IMR-90 (cell line): Measurements from ENCODE around the gene MLIP. TPM values are rescaled to one million over a fixed set of nuclear protein-coding genes. Genes with fewer than 3 reads are reported as not detected.

ENCODE experiments used
- ATAC-seq: fragments of 200-7000 bp; cut with Tn5 transposase; 2 replicates; pipeline ENCODE4 v1.9.1; 2020; ENCODE audit warnings: low read depth, mild to moderate bottlenecking, moderate library complexity
- BruUV-seq: library from RNA; stranded (reverse); fragments of 400-500 nt; replicated peaks from 2 replicates; lab custom pipeline; 2021; lab: Mats Ljungman, UMichigan
- CTCF ChIA-PET: fragments of 300-600 bp; formaldehyde crosslinking; extraction: SDS; loops from one replicate; lab custom pipeline; 2021; ENCODE audit warnings: antibody characterized with exemption; lab: Yijun Ruan, JAX
- POLR2A ChIA-PET: fragments of 300-600 bp; sonication (Branson Sonifier 250); formaldehyde crosslinking; loops from one replicate; lab custom pipeline; 2022; ENCODE audit warnings: antibody characterized with exemption; ENCODE audit not compliant: unreplicated experiment; lab: Charles Lee
- DNase-seq: peaks from one replicate; pipeline ENCODE4 v3.0.0; 2013
- H2AFZ ChIP-seq: replicated peaks from 2 replicates; pipeline ENCODE3; 2013; ENCODE audit warnings: low read length, mild to moderate bottlenecking; ENCODE audit not compliant: poor library complexity
- H2AK5ac ChIP-seq: 2 replicates; pipeline ENCODE4 v1.6.1; 2013; ENCODE audit warnings: low read depth, low read length, inconsistent platforms
- H2AK9ac ChIP-seq: replicated peaks from 2 replicates; pipeline ENCODE3; 2013; ENCODE audit warnings: mild to moderate bottlenecking, low read depth, low read length, moderate library complexity; ENCODE audit not compliant: poor library complexity
- H2BK120ac ChIP-seq: 2 replicates; pipeline ENCODE4 v1.6.1; 2013; ENCODE audit warnings: low read depth, low read length, inconsistent platforms
- H2BK15ac ChIP-seq: 3 replicates; pipeline ENCODE4 v1.6.1; 2013; ENCODE audit warnings: low read depth, low read length, inconsistent platforms
- H2BK20ac ChIP-seq: 2 replicates; pipeline ENCODE4 v1.6.1; 2013; ENCODE audit warnings: low read depth, mild to moderate bottlenecking, inconsistent platforms, low read length, moderate library complexity
- H2BK5ac ChIP-seq: 2 replicates; pipeline ENCODE4 v1.6.1; 2013; ENCODE audit warnings: mild to moderate bottlenecking, low read depth, low read length, inconsistent platforms; ENCODE audit not compliant: poor library complexity, severe bottlenecking
- H3K14ac ChIP-seq: replicated peaks from 2 replicates; pipeline ENCODE4 v1.6.1; 2013; ENCODE audit warnings: low read depth, low read length, inconsistent platforms
- H3K18ac ChIP-seq: 2 replicates; pipeline ENCODE4 v1.6.1; 2013; ENCODE audit warnings: low read depth, low read length, control low read depth
- H3K23ac ChIP-seq: 2 replicates; pipeline ENCODE4 v1.6.1; 2013; ENCODE audit warnings: low read depth, low read length, inconsistent platforms
- H3K27ac ChIP-seq: 2 replicates; pipeline ENCODE4 v1.5.1; 2013; ENCODE audit warnings: mild to moderate bottlenecking, control low read depth, low read length; ENCODE audit not compliant: insufficient read depth
- H3K27me3 ChIP-seq: 2 replicates; pipeline ENCODE4 v1.6.1; 2013; ENCODE audit warnings: low read length; ENCODE audit not compliant: control insufficient read depth, insufficient read depth
- H3K36me3 ChIP-seq: 2 replicates; pipeline ENCODE4 v1.6.1; 2013; ENCODE audit warnings: low read length, mixed read lengths; ENCODE audit not compliant: control insufficient read depth, insufficient read depth
- H3K4ac ChIP-seq: 2 replicates; pipeline ENCODE4 v1.6.1; 2013; ENCODE audit warnings: low read depth, low read length, inconsistent platforms
- H3K4me1 ChIP-seq: 2 replicates; pipeline ENCODE4 v1.6.1; 2013; ENCODE audit warnings: low read length, mixed read lengths; ENCODE audit not compliant: control insufficient read depth, insufficient read depth
- H3K4me2 ChIP-seq: 2 replicates; pipeline ENCODE4 v1.6.1; 2013; ENCODE audit warnings: low read depth, mild to moderate bottlenecking, control low read depth, low read length, moderate library complexity
- H3K4me3 ChIP-seq: 2 replicates; pipeline ENCODE4 v1.5.1; 2013; ENCODE audit warnings: low read depth, mild to moderate bottlenecking, control low read depth, low read length, moderate library complexity; ENCODE audit not compliant: insufficient read depth
- H3K56ac ChIP-seq: 2 replicates; pipeline ENCODE4 v1.6.1; 2013; ENCODE audit warnings: low read length, inconsistent platforms; ENCODE audit not compliant: insufficient read depth; ENCODE audit errors: extremely low read depth
- H3K79me1 ChIP-seq, 2 experiments: 2 replicates each; pipeline ENCODE4 v1.6.1; 2013; ENCODE audit warnings: low read length in 2 of 2, inconsistent platforms in 1 of 2, low read depth in 1 of 2
- H3K9ac ChIP-seq: 2 replicates; pipeline ENCODE4 v1.6.1; 2013; ENCODE audit warnings: low read depth, low read length, control low read depth
- H3K9me1 ChIP-seq: 2 replicates; pipeline ENCODE4 v1.6.1; 2013; ENCODE audit warnings: low read length, inconsistent platforms; ENCODE audit not compliant: insufficient read depth
- H3K9me3 ChIP-seq: 2 replicates; pipeline ENCODE4 v1.6.1; 2013; ENCODE audit warnings: low read length; ENCODE audit not compliant: control insufficient read depth, insufficient read depth
- H4K20me1 ChIP-seq: 2 replicates; pipeline ENCODE4 v1.6.1; 2013; ENCODE audit warnings: low read length, inconsistent platforms; ENCODE audit not compliant: insufficient read depth
- H4K5ac ChIP-seq: 2 replicates; pipeline ENCODE4 v1.6.1; 2013; ENCODE audit warnings: mild to moderate bottlenecking, low read depth, low read length, control low read depth
- H4K8ac ChIP-seq, 2 experiments: 2 replicates each; pipeline ENCODE4 v1.6.1; 2013; ENCODE audit warnings: low read depth in 2 of 2, low read length in 2 of 2, control low read depth in 1 of 2, inconsistent platforms in 1 of 2
- H4K91ac ChIP-seq: 2 replicates; pipeline ENCODE4 v1.6.1; 2013; ENCODE audit warnings: low read depth, low read length, inconsistent platforms; ENCODE audit not compliant: insufficient read depth
- BHLHE40 ChIP-seq: fragments of 150-350 bp; IDR thresholded peaks from 2 replicates; pipeline ENCODE4 v1.6.1; 2016; ENCODE audit warnings: mild to moderate bottlenecking, low read depth, low read length
- CEBPB ChIP-seq: IDR thresholded peaks from 2 replicates; pipeline ENCODE4 v1.6.1; 2012; ENCODE audit warnings: low read depth, low read length, improper control_type of control experiment
- CHD1 ChIP-seq: IDR thresholded peaks from 2 replicates; pipeline ENCODE4 v1.6.1; 2012; ENCODE audit warnings: low read depth, low read length, improper control_type of control experiment
- FOS ChIP-seq: fragments of 150-350 bp; IDR thresholded peaks from 2 replicates; pipeline ENCODE4 v1.6.1; 2016; ENCODE audit warnings: low read depth, low read length
- MAFK ChIP-seq: IDR thresholded peaks from 2 replicates; pipeline ENCODE4 v1.6.1; 2012; ENCODE audit warnings: low read depth, low read length, improper control_type of control experiment
- MAZ ChIP-seq: IDR thresholded peaks from 2 replicates; pipeline ENCODE4 v1.6.1; 2012; ENCODE audit warnings: low read depth, mild to moderate bottlenecking, low read length, improper control_type of control experiment, moderate library complexity, borderline replicate concordance
- MXI1 ChIP-seq: IDR thresholded peaks from 2 replicates; pipeline ENCODE4 v1.6.1; 2012; ENCODE audit warnings: low read depth, mild to moderate bottlenecking, low read length, moderate library complexity, borderline replicate concordance
- NFE2L2 ChIP-seq: fragments of 150-350 bp; IDR thresholded peaks from 2 replicates; pipeline ENCODE4 v1.6.1; 2016; ENCODE audit warnings: low read depth, mild to moderate bottlenecking, low read length
- POLR2A ChIP-seq: IDR thresholded peaks from 2 replicates; pipeline ENCODE4 v1.6.1; 2012; ENCODE audit warnings: mild to moderate bottlenecking, low read depth, low read length
- RAD21 ChIP-seq: IDR thresholded peaks from 2 replicates; pipeline ENCODE4 v1.6.1; 2012; ENCODE audit warnings: low read length, improper control_type of control experiment
- RCOR1 ChIP-seq: IDR thresholded peaks from 2 replicates; pipeline ENCODE4 v1.6.1; 2012; ENCODE audit warnings: mild to moderate bottlenecking, low read length, improper control_type of control experiment; ENCODE audit not compliant: insufficient replicate concordance
- RFX5 ChIP-seq: IDR thresholded peaks from 2 replicates; pipeline ENCODE4 v1.8.0; 2012; ENCODE audit warnings: low read depth, mild to moderate bottlenecking, low read length, moderate library complexity
- SMC3 ChIP-seq: fragments of 150-350 bp; IDR thresholded peaks from 2 replicates; pipeline ENCODE4 v1.6.1; 2016; ENCODE audit warnings: low read depth, mild to moderate bottlenecking, antibody characterized with exemption, low read length, moderate library complexity
- whole genome bisulfite sequencing, 2 experiments: methylation state at CpG; one replicate each; pipeline versions ENCODE4 v1.1.5 to v1.1.7; 2013; ENCODE audit warnings: missing lambda C conversion rate in 2 of 2; ENCODE audit not compliant: insufficient read length in 1 of 2; ENCODE audit errors: extremely low coverage in 2 of 2; 5-methylcytosine and 5-hydroxymethylcytosine counted together
- dilution Hi-C: fragments of 300-500 bp; cut with HindIII; formaldehyde crosslinking; loops from one replicate; pipeline ENCODE4 v1.14.3; 2018; ENCODE audit warnings: low sequenced_read_pairs; ENCODE audit not compliant: unreplicated experiment
- in situ Hi-C: fragments of 300-500 bp; cut with MboI; formaldehyde crosslinking; loops from 3 replicates; pipeline ENCODE4 v1.14.3; 2019; ENCODE audit warnings: low sequenced_read_pairs, inconsistent platforms, mixed read lengths
- intact Hi-C: fragments of 100-400 bp; cut with micrococcal nuclease; formaldehyde crosslinking; loops from 2 replicates; pipeline ENCODE4 v1.10.0; 2022
- polyA plus RNA-seq, 3 experiments: library from polyadenylated mRNA; depleted of rRNA; stranded (reverse); fragments of >200 nt; gene quantifications; 2 replicates each; pipeline ENCODE4 v1.2.3, GENCODE V29; 2012; ENCODE audit warnings: low replicate concordance in 1 of 3
- total RNA-seq: library from RNA; depleted of rRNA; stranded (reverse); fragments of >200 nt; gene quantifications from 2 replicates; pipeline ENCODE4 v1.2.3, GENCODE V29; 2012
- TF ChIP-seq, protein P1 (sequence below): fragments of 150-350 bp; IDR thresholded peaks from 2 replicates; pipeline ENCODE4 v1.6.1; 2016; ENCODE audit warnings: low read depth, mild to moderate bottlenecking, low read length, moderate library complexity, borderline replicate concordance
- TF ChIP-seq, protein P2 (sequence below): fragments of 150-350 bp; IDR thresholded peaks from 2 replicates; pipeline ENCODE4 v1.6.1; 2017; ENCODE audit warnings: mild to moderate bottlenecking, antibody characterized with exemption, low read length, low read depth
- TF ChIP-seq, protein P3 (sequence below): conservative IDR thresholded peaks from 2 replicates; pipeline ENCODE4 v1.5.1; 2012; ENCODE audit warnings: mild to moderate bottlenecking, low read depth, low read length, improper control_type of control experiment

Gene MLIP
- total and polyA plus RNA-seq, 2 of the 4 experiments (the other 2 are of a cell fraction), result not detected

DNA sequence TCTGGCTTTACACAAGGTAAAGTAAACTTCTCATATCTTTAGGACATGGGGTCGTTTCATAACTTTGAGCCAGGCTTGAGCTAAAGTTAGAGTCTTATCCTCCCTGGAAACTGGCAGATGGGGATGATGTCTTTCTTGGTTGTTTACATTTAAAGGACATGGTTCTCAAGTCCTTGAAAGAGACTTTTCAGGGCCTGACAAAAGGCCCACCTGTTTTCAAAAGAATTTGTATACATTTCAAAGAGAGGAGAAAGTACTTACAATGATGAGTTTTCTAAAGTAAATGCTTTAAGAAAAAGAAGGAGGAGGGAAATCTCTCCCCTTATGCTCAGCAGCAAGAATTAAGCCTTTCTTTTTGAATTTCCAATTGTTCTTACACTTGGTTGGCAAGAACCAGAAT is 151.3 kb downstream of the MLIP start:
- Histone ChIP-seq H2AFZ (no peak overlapping the region), H2BK120ac (no peak overlapping the region), H3K14ac (no peak overlapping the region), H3K18ac (no peak overlapping the region), H3K79me1 (no peaks in the 10 kb centered on the region), H4K8ac (no peak overlapping the region), H3K27me3 (no peaks in the 10 kb centered on the region), H3K9me1 (no peaks in the 10 kb centered on the region), H3K27ac (no peak overlapping the region), H3K4ac (no peak overlapping the region), H4K5ac (no peak overlapping the region), H2BK15ac (no peak overlapping the region), H3K4me2 (no peak overlapping the region), H4K91ac (no peak overlapping the region), H2AK5ac (no peak overlapping the region), H3K9me3 (no peaks in the 10 kb centered on the region), H3K9ac (no peak overlapping the region), H2AK9ac (no peak overlapping the region), H3K4me1 (0 out of 2 replicates have a peak, but pooled peaks cover 1% of the 10 kb centered on the region), H3K4me3 (no peak overlapping the region), H2BK20ac (no peak overlapping the region), H3K56ac (no peak overlapping the region), H3K36me3 (no peaks in the 10 kb centered on the region), H3K23ac (no peak overlapping the region), H4K20me1 (no peaks in the 10 kb centered on the region), H2BK5ac (no peak overlapping the region)
- no CpG with 5 or more reads among the region's 1 CpG for WGBS, 2 experiments
- TF ChIP-seq, protein P1, sequence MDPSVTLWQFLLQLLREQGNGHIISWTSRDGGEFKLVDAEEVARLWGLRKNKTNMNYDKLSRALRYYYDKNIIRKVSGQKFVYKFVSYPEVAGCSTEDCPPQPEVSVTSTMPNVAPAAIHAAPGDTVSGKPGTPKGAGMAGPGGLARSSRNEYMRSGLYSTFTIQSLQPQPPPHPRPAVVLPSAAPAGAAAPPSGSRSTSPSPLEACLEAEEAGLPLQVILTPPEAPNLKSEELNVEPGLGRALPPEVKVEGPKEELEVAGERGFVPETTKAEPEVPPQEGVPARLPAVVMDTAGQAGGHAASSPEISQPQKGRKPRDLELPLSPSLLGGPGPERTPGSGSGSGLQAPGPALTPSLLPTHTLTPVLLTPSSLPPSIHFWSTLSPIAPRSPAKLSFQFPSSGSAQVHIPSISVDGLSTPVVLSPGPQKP, result no peak
- TF ChIP-seq MAZ (no peak), RAD21 (no peak), RFX5 (no peak), MXI1 (no peak), CEBPB (no peak), BHLHE40 (no peak), CHD1 (no peak), RCOR1 (no peak), FOS (no peak), MAFK (no peak), POLR2A (no peak), SMC3 (no peak), NFE2L2 (no peak)
- TF ChIP-seq, protein P2, sequence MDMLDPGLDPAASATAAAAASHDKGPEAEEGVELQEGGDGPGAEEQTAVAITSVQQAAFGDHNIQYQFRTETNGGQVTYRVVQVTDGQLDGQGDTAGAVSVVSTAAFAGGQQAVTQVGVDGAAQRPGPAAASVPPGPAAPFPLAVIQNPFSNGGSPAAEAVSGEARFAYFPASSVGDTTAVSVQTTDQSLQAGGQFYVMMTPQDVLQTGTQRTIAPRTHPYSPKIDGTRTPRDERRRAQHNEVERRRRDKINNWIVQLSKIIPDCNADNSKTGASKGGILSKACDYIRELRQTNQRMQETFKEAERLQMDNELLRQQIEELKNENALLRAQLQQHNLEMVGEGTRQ, result no peak
- TF ChIP-seq, protein P3, sequence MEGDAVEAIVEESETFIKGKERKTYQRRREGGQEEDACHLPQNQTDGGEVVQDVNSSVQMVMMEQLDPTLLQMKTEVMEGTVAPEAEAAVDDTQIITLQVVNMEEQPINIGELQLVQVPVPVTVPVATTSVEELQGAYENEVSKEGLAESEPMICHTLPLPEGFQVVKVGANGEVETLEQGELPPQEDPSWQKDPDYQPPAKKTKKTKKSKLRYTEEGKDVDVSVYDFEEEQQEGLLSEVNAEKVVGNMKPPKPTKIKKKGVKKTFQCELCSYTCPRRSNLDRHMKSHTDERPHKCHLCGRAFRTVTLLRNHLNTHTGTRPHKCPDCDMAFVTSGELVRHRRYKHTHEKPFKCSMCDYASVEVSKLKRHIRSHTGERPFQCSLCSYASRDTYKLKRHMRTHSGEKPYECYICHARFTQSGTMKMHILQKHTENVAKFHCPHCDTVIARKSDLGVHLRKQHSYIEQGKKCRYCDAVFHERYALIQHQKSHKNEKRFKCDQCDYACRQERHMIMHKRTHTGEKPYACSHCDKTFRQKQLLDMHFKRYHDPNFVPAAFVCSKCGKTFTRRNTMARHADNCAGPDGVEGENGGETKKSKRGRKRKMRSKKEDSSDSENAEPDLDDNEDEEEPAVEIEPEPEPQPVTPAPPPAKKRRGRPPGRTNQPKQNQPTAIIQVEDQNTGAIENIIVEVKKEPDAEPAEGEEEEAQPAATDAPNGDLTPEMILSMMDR, result no peak
- dilution Hi-C loops (no loop called here), intact Hi-C loops (loop anchor here (10.0 kb wide), 1 partner anchor 432 kb away; no protein-coding TSS in a partner anchor), in situ Hi-C loops (loop anchor here (25.0 kb wide), 1 partner anchor 800 kb away; no protein-coding TSS in a partner anchor)
- POLR2A ChIA-PET, result no interaction called here
- CTCF ChIA-PET, result no interaction called here
- ATAC-seq (no peak), DNase-seq (no peak)
- no TSS peak for BruUV-seq
